HEK293T (cell line): ENCODE results near the gene RASSF5.

ENCODE experiments used
- CTCF ChIA-PET: fragments of 350-600 bp; formaldehyde crosslinking; extraction: SDS; loops from one replicate; lab custom pipeline; 2021; ENCODE audit warnings: antibody characterized with exemption, inconsistent platforms; lab: Yijun Ruan, JAX
- POLR2A ChIA-PET: fragments of 350-600 bp; formaldehyde crosslinking; extraction: SDS; loops from one replicate; lab custom pipeline; 2020; ENCODE audit warnings: antibody characterized with exemption, inconsistent platforms; lab: Yijun Ruan, JAX
- DNase-seq: peaks from one replicate; pipeline ENCODE4 v3.0.0; 2012; ENCODE audit warnings: mixed read lengths; ENCODE audit errors: extremely low spot score
- ARNT ChIP-seq: fragments of 450-650 bp; IDR thresholded peaks from 2 replicates; pipeline ENCODE4 v1.6.1; 2017; ENCODE audit warnings: mild to moderate bottlenecking
- BHLHE40 ChIP-seq: fragments of 450-650 bp; IDR thresholded peaks from 2 replicates; pipeline ENCODE4 v1.6.1; 2016; ENCODE audit warnings: mild to moderate bottlenecking, moderate library complexity, borderline replicate concordance
- CTBP1 ChIP-seq: fragments of 450-650 bp; IDR thresholded peaks from 2 replicates; pipeline ENCODE4 v1.6.1; 2016; ENCODE audit warnings: borderline replicate concordance
- ELF4 ChIP-seq: fragments of 450-650 bp; IDR thresholded peaks from 2 replicates; pipeline ENCODE4 v1.6.1; 2017; ENCODE audit warnings: antibody characterized with exemption
- FOXA1 ChIP-seq: fragments of 450-650 bp; IDR thresholded peaks from 2 replicates; pipeline ENCODE4 v1.6.1; 2016; ENCODE audit warnings: mild to moderate bottlenecking
- FOXK2 ChIP-seq: fragments of 450-650 bp; IDR thresholded peaks from 2 replicates; pipeline ENCODE4 v1.6.1; 2016; ENCODE audit warnings: mild to moderate bottlenecking
- FOXM1 ChIP-seq: fragments of 450-650 bp; IDR thresholded peaks from 2 replicates; pipeline ENCODE4 v1.6.1; 2017; ENCODE audit warnings: mild to moderate bottlenecking, borderline replicate concordance
- HDGF ChIP-seq: fragments of 450-650 bp; IDR thresholded peaks from 2 replicates; pipeline ENCODE4 v1.6.1; 2017; ENCODE audit warnings: antibody characterized with exemption, borderline replicate concordance
- L3MBTL2 ChIP-seq: fragments of 450-650 bp; conservative IDR thresholded peaks from 2 replicates; pipeline ENCODE4 v1.6.1; 2016; ENCODE audit warnings: mild to moderate bottlenecking
- LEF1 ChIP-seq: fragments of 450-650 bp; IDR thresholded peaks from 2 replicates; pipeline ENCODE4 v1.6.1; 2017; ENCODE audit warnings: mild to moderate bottlenecking, borderline replicate concordance
- NFRKB ChIP-seq: fragments of 450-650 bp; IDR thresholded peaks from 2 replicates; pipeline ENCODE4 v1.6.1; 2016; ENCODE audit warnings: mild to moderate bottlenecking, moderate library complexity
- SP1 ChIP-seq: fragments of 450-650 bp; IDR thresholded peaks from 2 replicates; pipeline ENCODE4 v1.6.1; 2017
- SUZ12 ChIP-seq: fragments of 450-650 bp; IDR thresholded peaks from 2 replicates; pipeline ENCODE4 v1.6.1; 2016; ENCODE audit warnings: mild to moderate bottlenecking
- TARDBP ChIP-seq: fragments of 450-650 bp; IDR thresholded peaks from 2 replicates; pipeline ENCODE4 v1.6.1; 2016
- ZNF384 ChIP-seq: fragments of 450-650 bp; IDR thresholded peaks from 2 replicates; pipeline ENCODE4 v1.6.1; 2016
- TF ChIP-seq, protein P1 (sequence below): fragments of 450-650 bp; IDR thresholded peaks from 2 replicates; pipeline ENCODE4 v1.6.1; 2016

RASSF5 gene

DNA sequence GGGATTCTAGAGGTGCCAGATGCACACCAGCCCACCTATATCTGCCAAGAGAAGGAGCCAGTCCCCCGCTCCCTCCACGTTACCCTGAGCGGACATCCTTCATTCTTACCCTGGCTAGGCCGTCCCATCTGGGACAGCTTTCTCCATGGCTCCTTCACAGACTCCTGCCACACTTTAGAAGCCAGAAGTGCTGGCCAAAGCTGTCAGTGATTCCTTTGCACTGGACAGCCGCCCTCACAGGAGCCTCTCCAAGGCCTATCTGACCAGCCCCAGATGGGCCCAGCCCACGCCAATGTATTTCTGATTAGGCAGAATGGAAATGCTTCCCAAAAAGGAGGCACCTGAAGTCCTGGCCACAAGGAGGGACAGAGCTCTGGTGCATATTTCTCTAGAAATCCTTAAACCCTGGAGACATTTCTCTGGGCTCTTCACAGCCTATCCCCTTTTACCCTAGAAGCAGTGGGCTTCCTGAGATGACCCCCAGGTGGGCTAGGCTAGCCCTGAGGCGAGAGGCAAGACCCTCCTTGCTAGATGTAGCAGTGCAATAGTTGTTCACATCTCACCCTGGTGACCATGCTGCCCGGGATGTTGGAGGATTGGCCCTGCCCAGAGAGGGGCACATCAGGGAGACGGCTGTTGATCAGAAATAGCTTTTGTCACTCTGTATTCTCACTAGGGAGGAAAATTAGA is 44.1 kb downstream of the RASSF5 start:
- ChIA-PET POLR2A (no interaction called here), CTCF (interaction anchor here (0.6 to 1.0 kb wide), 3 partner anchors 32 to 72 kb away, joined by 3 to 7 read pairs (median 4); no protein-coding TSS in a partner anchor)
- no peak for TF ChIP-seq FOXM1
- no peak for TF ChIP-seq FOXA1
- no peak for TF ChIP-seq BHLHE40
- TF ChIP-seq HDGF = no peak
- TF ChIP-seq, protein P1, sequence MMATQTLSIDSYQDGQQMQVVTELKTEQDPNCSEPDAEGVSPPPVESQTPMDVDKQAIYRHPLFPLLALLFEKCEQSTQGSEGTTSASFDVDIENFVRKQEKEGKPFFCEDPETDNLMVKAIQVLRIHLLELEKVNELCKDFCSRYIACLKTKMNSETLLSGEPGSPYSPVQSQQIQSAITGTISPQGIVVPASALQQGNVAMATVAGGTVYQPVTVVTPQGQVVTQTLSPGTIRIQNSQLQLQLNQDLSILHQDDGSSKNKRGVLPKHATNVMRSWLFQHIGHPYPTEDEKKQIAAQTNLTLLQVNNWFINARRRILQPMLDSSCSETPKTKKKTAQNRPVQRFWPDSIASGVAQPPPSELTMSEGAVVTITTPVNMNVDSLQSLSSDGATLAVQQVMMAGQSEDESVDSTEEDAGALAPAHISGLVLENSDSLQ = no peak
- TF ChIP-seq TARDBP = no peak
- TF ChIP-seq L3MBTL2 = no peak
- TF ChIP-seq ARNT = no peak
- no peak for TF ChIP-seq FOXK2
- no peak for TF ChIP-seq CTBP1
- no peak for TF ChIP-seq LEF1
- TF ChIP-seq ZNF384 = no peak
- no peak for TF ChIP-seq SP1
- TF ChIP-seq ELF4 = no peak
- TF ChIP-seq NFRKB = no peak
- no peak for DNase-seq

DNA sequence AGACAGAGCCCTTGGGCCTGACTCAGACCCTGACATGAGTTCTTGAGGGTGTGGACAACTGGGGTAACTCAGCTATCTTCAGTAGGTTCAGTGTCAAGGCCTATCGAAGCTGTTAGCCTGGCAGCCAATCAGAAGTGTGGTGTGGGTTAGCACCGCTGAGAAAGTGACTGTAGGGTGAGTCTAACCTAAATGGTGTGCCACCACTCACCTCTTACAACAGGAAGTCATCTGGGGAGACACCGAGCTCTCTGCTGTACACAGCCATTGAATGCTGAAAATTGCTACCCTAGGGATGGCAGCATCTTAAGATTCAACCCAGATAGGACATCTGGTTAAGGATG is 44.6 kb downstream of the RASSF5 start:
- TF ChIP-seq ZNF384 (no peak), LEF1 (no peak), FOXK2 (no peak), FOXM1 (no peak), FOXA1 (no peak), SUZ12 (no peak), TARDBP (no peak), BHLHE40 (no peak), ELF4 (no peak), HDGF (no peak), SP1 (no peak), L3MBTL2 (no peak), NFRKB (no peak), ARNT (no peak)
- TF ChIP-seq, protein P1 = no peak
- ChIA-PET POLR2A (no interaction called here), CTCF (interaction anchor here (0.6 to 1.0 kb wide), 3 partner anchors 32 to 73 kb away, joined by 3 to 7 read pairs (median 4); no protein-coding TSS in a partner anchor)
- DNase-seq = no peak

DNA sequence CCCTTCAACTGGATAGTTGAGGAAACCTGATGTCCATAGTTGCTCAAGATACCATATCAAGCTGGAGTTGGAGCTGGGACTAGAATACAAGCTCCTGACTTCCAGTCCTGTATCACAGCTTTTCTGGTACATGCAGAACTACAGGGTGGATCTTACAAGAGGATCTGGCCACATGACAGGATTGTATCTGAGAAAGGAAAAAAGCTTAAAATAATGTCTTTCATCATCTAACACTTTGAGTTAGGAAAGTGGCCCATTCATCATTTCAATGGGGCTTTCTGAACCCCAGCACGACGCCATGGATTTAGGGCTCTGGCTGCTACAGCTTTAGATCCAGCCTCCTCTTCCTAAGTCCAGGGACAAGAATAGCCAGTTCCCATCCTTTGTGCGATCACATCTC is 46.9 kb downstream of the RASSF5 start:
- POLR2A ChIA-PET = no interaction called here
- DNase-seq = no peak
- CTCF ChIA-PET = interaction anchor here (1.0 to 2.8 kb wide), 2 partner anchors 9 to 64 kb away, joined by 3 to 19 read pairs; no protein-coding TSS in a partner anchor
- no peak for TF ChIP-seq NFRKB
- TF ChIP-seq, protein P1 = no peak

DNA sequence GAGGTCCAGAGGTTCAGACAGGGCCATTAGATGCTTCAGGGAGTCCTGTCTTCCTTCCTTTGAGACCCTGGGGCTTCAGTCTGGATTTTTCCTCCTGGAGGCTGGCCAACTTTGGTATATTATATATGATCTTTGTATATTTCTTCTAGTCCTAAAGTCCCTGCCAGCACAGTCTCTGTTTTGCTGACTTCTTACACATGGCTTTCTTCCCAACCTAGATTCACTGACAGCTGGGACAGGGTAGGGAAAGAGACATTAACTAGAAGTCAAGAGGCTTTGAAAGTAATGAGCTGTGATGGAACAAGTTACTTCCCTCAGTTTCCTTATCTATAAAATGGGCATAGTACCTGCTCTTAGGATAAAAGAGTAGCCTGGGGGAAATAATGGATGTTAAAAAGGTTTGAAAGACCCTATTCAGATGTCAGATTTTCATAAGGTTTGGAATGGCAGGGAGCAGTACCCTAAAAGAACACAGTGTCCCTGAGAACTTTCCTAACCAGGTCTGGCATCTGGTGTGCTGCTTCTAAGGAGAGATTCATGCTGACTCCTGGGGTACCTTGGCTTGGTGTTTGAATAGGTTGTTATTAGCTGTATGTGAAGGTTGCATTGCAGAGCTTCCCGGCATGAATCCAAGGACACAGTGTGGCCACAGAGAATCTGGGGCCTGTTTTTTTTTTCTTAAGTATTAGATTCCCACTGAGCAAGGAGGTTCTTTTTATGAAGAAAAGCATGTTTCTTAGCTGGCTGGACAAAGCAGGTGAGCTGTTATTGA is 47.6 kb downstream of the RASSF5 start:
- ChIA-PET POLR2A (no interaction called here), CTCF (interaction anchor here (1.0 to 2.8 kb wide), 2 partner anchors 10 to 75 kb away, joined by 3 to 19 read pairs; no protein-coding TSS in a partner anchor)
- TF ChIP-seq FOXA1 (no peak), ARNT (no peak), L3MBTL2 (no peak), ELF4 (no peak), ZNF384 (no peak), SUZ12 (no peak)
- no peak for DNase-seq

DNA sequence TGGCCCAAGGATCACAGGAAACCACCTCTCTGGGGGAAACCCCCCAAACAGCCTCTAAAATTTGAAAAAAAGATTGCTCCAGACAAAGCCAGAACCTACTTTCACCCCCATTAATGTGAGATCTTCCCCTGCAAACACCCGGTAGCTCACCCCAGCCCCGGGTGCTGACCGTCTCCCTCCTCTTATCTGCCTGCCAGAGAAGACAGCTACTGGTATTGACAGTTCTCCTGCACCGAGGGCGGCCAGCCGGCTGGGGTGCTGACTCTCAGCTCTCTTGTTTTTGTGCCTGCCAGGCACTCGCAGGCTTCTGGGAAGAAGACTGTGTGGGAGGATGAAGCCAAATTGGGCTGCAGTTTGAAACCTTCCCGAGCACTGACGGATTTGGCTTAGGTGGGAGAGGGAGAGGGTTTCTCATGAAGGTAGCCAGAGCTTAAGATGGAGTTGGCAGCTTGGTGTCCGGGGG is 48.2 kb downstream of the RASSF5 start:
- no peak for TF ChIP-seq LEF1
- ChIA-PET POLR2A (no interaction called here), CTCF (interaction anchor here (1.0 to 2.8 kb wide), 2 partner anchors 10 to 76 kb away, joined by 3 to 19 read pairs; no protein-coding TSS in a partner anchor)
- no peak for DNase-seq

DNA sequence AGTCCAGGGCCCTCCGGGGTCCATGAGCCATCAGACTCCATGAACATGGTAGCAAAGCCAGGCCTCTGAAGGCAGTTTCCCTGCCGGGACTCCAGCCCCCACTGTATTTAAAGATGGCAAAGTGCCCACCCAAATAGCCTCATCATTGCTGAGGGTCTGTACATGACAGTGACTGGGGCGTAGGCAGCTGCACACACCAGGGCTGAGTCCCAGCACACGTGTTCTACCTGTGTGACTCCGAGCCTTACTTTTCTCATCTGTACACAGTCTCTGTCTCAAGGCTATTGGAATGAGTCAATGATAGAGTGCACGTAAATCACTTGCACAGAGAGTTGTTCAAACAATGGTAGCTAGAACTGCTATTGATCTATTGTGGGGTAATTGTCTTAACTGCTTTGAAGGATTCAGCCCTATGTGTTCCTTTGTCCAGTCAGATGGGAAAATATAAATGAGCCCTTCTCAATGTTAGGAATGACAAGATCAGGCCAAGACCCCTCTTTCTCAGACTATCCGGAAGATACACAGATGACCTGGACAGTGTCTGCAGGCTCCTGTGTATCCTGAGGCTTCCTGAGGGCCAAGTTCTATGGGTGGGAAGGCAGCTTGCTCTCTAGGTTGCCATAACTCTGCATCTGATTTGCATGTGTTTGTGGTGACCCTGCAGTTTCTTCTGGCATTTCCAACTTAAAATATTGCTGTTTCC is 48.9 kb downstream of the RASSF5 start:
- DNase-seq = no peak
- TF ChIP-seq NFRKB = no peak
- TF ChIP-seq, protein P1 = 0 out of 2 replicates have a peak, but pooled peaks have one; percentile 6
- ChIA-PET CTCF (interaction anchor here (2.8 kb wide), 1 partner anchor 11 kb away, joined by 19 read pairs; no protein-coding TSS in a partner anchor), POLR2A (no interaction called here)
